Heart left ventricle (tissue), 16 donors: ENCODE measurements around the gene ZNF79. TPM values are rescaled to one million over a fixed set of nuclear protein-coding genes. Genes with fewer than 3 reads are reported as not detected.

ENCODE experiments used
- ATAC-seq, 4 donors: fragments of 200-7000 bp; cut with Tn5 transposase; one replicate each; pipeline ENCODE4 v1.9.1; 2020 to 2022; ENCODE audit warnings: moderate library complexity in 4 of 4, mild to moderate bottlenecking in 3 of 4, moderate number of reproducible peaks in 1 of 4
- DNase-seq, 5 donors: peaks; one replicate each; pipeline ENCODE4 v3.0.0-alpha.2; 2020
- H3K27ac ChIP-seq, 12 donors: fragments of 200-600 bp; sonication (generic) in 4 of 12; one replicate each; pipeline versions ENCODE4 v1.5.0 to v1.8.0; 2016 to 2022; ENCODE audit warnings: mild to moderate bottlenecking in 2 of 12
- H3K27me3 ChIP-seq, 9 donors: fragments of 200-600 bp; sonication (generic) in 2 of 9; one replicate each; pipeline versions ENCODE4 v1.5.1 to v1.8.0; 2016 to 2022; ENCODE audit warnings: mild to moderate bottlenecking in 3 of 9
- H3K36me3 ChIP-seq, 9 donors: fragments of 200-600 bp; sonication (generic) in 2 of 9; one replicate each; pipeline versions ENCODE4 v1.5.0 to v1.8.0; 2018 to 2022; ENCODE audit warnings: mild to moderate bottlenecking in 2 of 9
- H3K4me1 ChIP-seq, 12 donors: fragments of 200-600 bp; sonication (generic) in 4 of 12; one replicate each; pipeline versions ENCODE4 v1.5.0 to v1.8.0; 2016 to 2022; ENCODE audit warnings: mild to moderate bottlenecking in 3 of 12
- H3K4me3 ChIP-seq, 12 donors: fragments of 200-600 bp; sonication (generic) in 4 of 12; one replicate each; pipeline versions ENCODE4 v1.5.0 to v1.8.0; 2017 to 2022; ENCODE audit warnings: mild to moderate bottlenecking in 9 of 12, moderate library complexity in 4 of 12
- H3K9me3 ChIP-seq, 12 donors: fragments of 200-600 bp; sonication (generic) in 4 of 12; one replicate each; pipeline versions ENCODE4 v1.5.0 to v1.8.0; 2016 to 2022; ENCODE audit warnings: mild to moderate bottlenecking in 1 of 12
- POLR2A ChIP-seq, 2 donors: fragments of 450-650 bp; IDR thresholded peaks; one replicate each; pipeline ENCODE4 v1.6.1; 2017; ENCODE audit warnings: antibody characterized with exemption in 2 of 2, mild to moderate bottlenecking in 2 of 2, moderate library complexity in 2 of 2
- WGBS, 4 donors: extraction: QIAGEN DNeasy Blood & Tissue Kit in 2 of 4; methylation state at CpG; one replicate each; pipeline versions ENCODE4 v1.1.5 to v1.1.7; 2013 to 2018; 5-methylcytosine and 5-hydroxymethylcytosine counted together
- intact Hi-C, 10 donors: fragments of 100-400 bp; cut with DNase I; formaldehyde crosslinking; loops; one replicate each; pipeline versions ENCODE4 v1.11.1 to v1.14.2; 2022
- polyA plus RNA-seq, 2 donors: library from polyadenylated mRNA; stranded (reverse); fragments of 200-250 nt; gene quantifications; one replicate each; pipeline ENCODE4 v1.2.3, GENCODE V29; 2013
- total RNA-seq, 9 donors: library from RNA; depleted of rRNA in 2 of 9; stranded (reverse); fragments of >200 nt in 2 of 9; fragmentation: NEBNext Ultra II Directional in 3 of 9; extraction: Animal tissue kit (Norgen Biotek cat#: 25700) in 3 of 9; gene quantifications; one replicate each; pipeline versions ENCODE4 v1.1.0 to v1.2.4, GENCODE V29; 2016 to 2023
- TF ChIP-seq, protein P1 (sequence below), 12 donors: fragments of 200-600 bp; sonication (generic) in 4 of 12; IDR thresholded peaks; one replicate each; pipeline versions ENCODE4 v1.5.0 to v1.8.0; 2018 to 2022; ENCODE audit warnings: antibody characterized with exemption in 12 of 12, mild to moderate bottlenecking in 5 of 12
- donor health status: ischemic (EF 13 %, LVEDD 7.1; RV severe dilation, severe dysfunction).
- donor health status: healthy with polysubstance abuse.
- donor health status: DM: no; HTN: yes; CAD: no.
- donor health status: DM: no; HTN: no; CAD: no.
- donor health status: ischemic (EF 25% LVEDD 6.9; RV normal size, moderate dysfunction).
- donor health status: ischemic (EF 25% LVEDD 5.7; RV mildly dilated, moderate dysfunction).
- donor health status: healthy.
- donor health status: DM: yes; HTN: yes; CAD: no.
- donor health status: ischemic (EF 35%, LVEDD 5.7; RV mildly dilated, moderate dysfunction).
- donor health status: nonischemic (EF 11% LVEDD 7.7; RV severe dilation, severe dysfunction).
- donor health status: DM: yes; HTN: yes; CAD: no.
- donor health status: PGD.
- donor health status: ischemic (EF 29% LVEDD 5.4; RV normal size, mild dysfunction).
- donor health status: nonischemic (EF 23%, LVEDD 6.1; RV moderate dilation, normal function).

The ZNF79 gene
- total and polyA plus RNA-seq, 11 donors = 3.1 to 7.4 (median 5.6) TPM

DNA sequence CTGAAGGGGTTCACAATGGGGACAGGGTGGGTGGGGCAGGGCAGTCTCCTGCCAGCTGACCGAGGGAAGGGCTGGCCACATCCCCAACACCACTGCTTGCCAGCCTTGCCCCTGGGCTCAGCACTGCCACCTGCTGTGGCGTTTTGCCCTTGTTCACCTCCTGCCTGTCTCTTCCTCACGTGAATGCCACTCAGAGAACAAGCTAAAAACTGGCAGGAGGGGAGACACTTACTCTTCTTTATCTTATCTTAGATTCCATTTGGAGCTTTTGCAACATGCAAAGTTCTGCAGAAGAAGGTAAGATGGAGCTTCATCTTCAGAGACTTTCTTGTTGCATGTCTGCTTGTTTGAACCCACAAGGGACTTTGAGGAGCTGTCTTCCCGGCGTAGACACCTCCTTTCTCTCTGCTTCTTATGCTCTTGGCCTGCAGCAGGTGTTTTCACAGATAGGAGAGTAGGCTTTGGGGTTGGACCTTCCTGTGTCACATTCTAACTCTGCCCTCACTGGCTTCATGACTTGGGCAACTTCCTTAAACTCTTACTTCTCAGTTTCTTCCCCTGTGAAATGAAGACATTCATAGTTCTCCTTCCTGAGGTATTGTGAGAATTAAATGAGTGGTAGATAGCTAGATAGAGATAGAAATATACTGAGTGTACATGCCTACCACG is 31.3 kb downstream of the ZNF79 start:
- Histone ChIP-seq H3K4me1 (peaks cover 0 to 41% (median 20%) of the 10 kb centered on the region in 12 donors), H3K9me3 (no peaks in the 10 kb centered on the region), H3K36me3 (peaks cover 0 to 54% (median 40%) of the 10 kb centered on the region in 9 donors), H3K27ac (peak overlapping the region in 5 of 12 donors; percentile 2 to 64 (median 17)), H3K4me3 (no peak overlapping the region), H3K27me3 (no peaks in the 10 kb centered on the region)
- DNase-seq (peak in 3 of 5 donors; percentile 31 to 59 (median 51)), ATAC-seq (no peak)
- TF ChIP-seq, protein P1, sequence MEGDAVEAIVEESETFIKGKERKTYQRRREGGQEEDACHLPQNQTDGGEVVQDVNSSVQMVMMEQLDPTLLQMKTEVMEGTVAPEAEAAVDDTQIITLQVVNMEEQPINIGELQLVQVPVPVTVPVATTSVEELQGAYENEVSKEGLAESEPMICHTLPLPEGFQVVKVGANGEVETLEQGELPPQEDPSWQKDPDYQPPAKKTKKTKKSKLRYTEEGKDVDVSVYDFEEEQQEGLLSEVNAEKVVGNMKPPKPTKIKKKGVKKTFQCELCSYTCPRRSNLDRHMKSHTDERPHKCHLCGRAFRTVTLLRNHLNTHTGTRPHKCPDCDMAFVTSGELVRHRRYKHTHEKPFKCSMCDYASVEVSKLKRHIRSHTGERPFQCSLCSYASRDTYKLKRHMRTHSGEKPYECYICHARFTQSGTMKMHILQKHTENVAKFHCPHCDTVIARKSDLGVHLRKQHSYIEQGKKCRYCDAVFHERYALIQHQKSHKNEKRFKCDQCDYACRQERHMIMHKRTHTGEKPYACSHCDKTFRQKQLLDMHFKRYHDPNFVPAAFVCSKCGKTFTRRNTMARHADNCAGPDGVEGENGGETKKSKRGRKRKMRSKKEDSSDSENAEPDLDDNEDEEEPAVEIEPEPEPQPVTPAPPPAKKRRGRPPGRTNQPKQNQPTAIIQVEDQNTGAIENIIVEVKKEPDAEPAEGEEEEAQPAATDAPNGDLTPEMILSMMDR (IDR thresholded peaks at IDR 0.05) = peak in 11 of 12 donors; percentile 13 to 53 (median 38)
- no peak for TF ChIP-seq POLR2A (IDR thresholded peaks at IDR 0.05)
- 50 to 60% (median 57%) methylated on average over 6 of the region's 6 CpGs for WGBS, 4 donors
- intact Hi-C loops = loop anchor here in 1 of 10 donors (10.0 kb wide), 1 partner anchor 231 kb away; no protein-coding TSS in a partner anchor

DNA sequence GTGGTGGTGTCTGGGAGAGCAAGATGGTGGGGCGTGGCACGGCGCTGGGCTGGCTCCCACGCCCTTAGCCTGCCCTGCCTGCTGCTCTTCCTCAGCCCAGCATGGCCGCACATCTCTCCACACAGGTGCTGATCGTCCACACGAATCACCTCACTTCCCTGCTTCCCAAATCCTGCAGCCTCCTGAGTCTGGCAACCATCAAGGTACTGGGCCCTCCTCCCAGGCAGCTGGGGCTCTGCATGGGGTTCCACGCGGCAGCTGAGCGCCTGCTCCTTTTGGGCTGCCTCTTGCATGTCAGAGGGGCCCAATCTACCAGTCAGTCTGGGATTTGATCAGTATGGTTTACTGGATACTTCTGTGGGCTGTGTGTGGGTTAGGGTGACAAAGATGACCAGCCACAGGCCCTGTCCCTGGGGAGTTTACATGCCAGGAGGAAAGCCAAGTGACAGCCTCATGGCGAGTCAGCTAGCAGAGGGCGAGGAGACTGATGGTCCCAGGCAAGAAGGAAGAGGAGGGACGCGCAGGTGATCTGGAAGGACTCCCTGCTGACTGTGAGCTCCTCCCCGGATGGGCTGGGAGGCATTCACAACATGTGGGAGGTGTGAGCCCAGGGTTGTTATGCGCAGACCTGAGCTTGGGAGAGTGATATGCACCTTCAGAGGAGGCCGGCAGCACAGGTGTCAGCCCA is 33.2 kb downstream of the ZNF79 start:
- TF ChIP-seq, protein P1 (IDR thresholded peaks at IDR 0.05) = no peak
- no peak for TF ChIP-seq POLR2A (IDR thresholded peaks at IDR 0.05)
- ATAC-seq (no peak), DNase-seq (no peak)
- H3K4me3 ChIP-seq = no peak overlapping the region
- H3K27ac ChIP-seq = no peak overlapping the region
- H3K36me3 ChIP-seq = peaks cover 0 to 73% (median 58%) of the 10 kb centered on the region in 9 donors
- H3K27me3 ChIP-seq = no peaks in the 10 kb centered on the region
- peaks cover 0 to 34% (median 14%) of the 10 kb centered on the region in 12 donors for H3K4me1 ChIP-seq
- no peaks in the 10 kb centered on the region for H3K9me3 ChIP-seq
- WGBS, 4 donors = 79 to 83% (median 80%) methylated on average over 10 to 17 of the region's 17 CpGs
- intact Hi-C loops = loop anchor here in 1 of 10 donors (10.0 kb wide), 1 partner anchor 233 kb away; no protein-coding TSS in a partner anchor

DNA sequence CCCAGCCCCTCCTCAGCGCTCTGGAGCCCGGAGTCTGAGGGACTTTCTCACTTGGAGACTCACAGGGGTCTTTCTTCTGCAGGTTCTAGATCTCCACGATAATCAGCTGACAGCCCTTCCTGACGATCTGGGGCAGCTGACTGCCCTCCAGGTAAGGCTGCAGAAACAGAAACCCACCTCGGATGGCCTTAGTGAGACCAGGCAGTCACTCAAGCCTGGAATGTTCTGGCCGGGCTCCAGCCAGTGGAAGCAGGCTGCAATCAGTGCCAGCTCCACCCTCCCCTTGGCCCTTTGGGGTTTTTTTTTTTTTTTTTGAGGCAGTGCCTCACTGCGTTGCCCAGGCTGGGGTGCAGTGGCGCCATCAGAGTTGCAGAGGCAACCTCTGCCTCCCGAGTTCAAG is 34.7 kb downstream of the ZNF79 start:
- DNase-seq (peak in 4 of 5 donors; percentile 57 to 81 (median 66)), ATAC-seq (peak; percentile 33 to 57 (median 46))
- intact Hi-C loops = loop anchor here in 1 of 10 donors (10.0 kb wide), 1 partner anchor 234 kb away; no protein-coding TSS in a partner anchor
- WGBS, 4 donors = 48 to 60% (median 53%) methylated on average over 9 of the region's 9 CpGs
- peaks cover 0 to 29% (median 9%) of the 10 kb centered on the region in 12 donors for H3K4me1 ChIP-seq
- H3K27me3 ChIP-seq = no peaks in the 10 kb centered on the region
- H3K27ac ChIP-seq = peak overlapping the region in 4 of 12 donors; percentile 22 to 36 (median 34)
- H3K4me3 ChIP-seq = no peak overlapping the region
- peaks cover 0 to 87% (median 74%) of the 10 kb centered on the region in 9 donors for H3K36me3 ChIP-seq
- no peaks in the 10 kb centered on the region for H3K9me3 ChIP-seq
- no peak for TF ChIP-seq POLR2A (IDR thresholded peaks at IDR 0.05)
- TF ChIP-seq, protein P1 (IDR thresholded peaks at IDR 0.05) = no peak

DNA sequence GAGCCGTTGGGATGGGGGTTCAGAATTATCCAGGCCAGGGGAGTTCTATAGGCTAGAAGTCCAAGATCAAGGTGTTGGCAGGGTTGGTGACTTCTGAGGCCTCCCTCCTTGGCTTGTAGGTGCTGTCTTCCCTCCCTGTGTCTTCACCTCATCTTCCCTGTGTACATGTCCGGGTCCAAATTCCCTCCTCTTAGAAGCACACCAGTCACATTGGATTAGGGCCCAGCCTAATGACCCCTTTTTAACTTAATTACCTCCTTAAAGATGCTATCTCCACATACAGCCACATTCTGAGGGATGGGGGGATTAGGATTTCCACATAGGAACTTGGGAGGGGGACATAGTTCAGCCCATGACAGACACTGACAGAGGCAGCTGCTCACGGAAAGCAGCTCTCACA is 39.2 kb downstream of the ZNF79 start:
- H3K4me3 ChIP-seq = no peak overlapping the region
- peaks cover 0 to 93% (median 83%) of the 10 kb centered on the region in 9 donors for H3K36me3 ChIP-seq
- intact Hi-C loops = no loop called here
- TF ChIP-seq, protein P1 (IDR thresholded peaks at IDR 0.05) = no peak
- no peak for TF ChIP-seq POLR2A (IDR thresholded peaks at IDR 0.05)
- H3K9me3 ChIP-seq = no peaks in the 10 kb centered on the region
- WGBS, 4 donors = 59 to 69% (median 66%) methylated on average over 3 of the region's 3 CpGs
- no peak for ATAC-seq
- H3K4me1 ChIP-seq = peaks cover 0 to 24% (median 0%) of the 10 kb centered on the region in 12 donors
- H3K27ac ChIP-seq = peak overlapping the region in 9 of 12 donors; percentile 40 to 84 (median 74)
- DNase-seq = no peak
- no peaks in the 10 kb centered on the region for H3K27me3 ChIP-seq
